ENCODE data around the gene S100A10.

Gene S100A10

GRCh38 chr1:151960780-151961513 lies 32.7 kb downstream of the S100A10 start:
- no peak for DNase-seq

- no peak for DNase-seq
Observed at GRCh38 chr1:151958959-151959358, 34.7 kb downstream of the S100A10 start.

- no peak for DNase-seq
Observed at GRCh38 chr1:151956957-151957497, 36.6 kb downstream of the S100A10 start.

- no peak for DNase-seq
Observed at GRCh38 chr1:151953409-151954094, 40.1 kb downstream of the S100A10 start.

- no peak for DNase-seq
Observed at GRCh38 chr1:151952811-151953210, 40.8 kb downstream of the S100A10 start.

- no peak for DNase-seq
Observed at GRCh38 chr1:151949371-151950193, 44.1 kb downstream of the S100A10 start.

- DNase-seq: no peak
Observed at GRCh38 chr1:151948506-151948905, 45.2 kb downstream of the S100A10 start.

GRCh38 chr1:151947140-151947539 lies 46.5 kb downstream of the S100A10 start:
- DNase-seq: no peak

- peak; percentile 69 for DNase-seq
Observed at GRCh38 chr1:151945725-151946722, 47.6 kb downstream of the S100A10 start.

- DNase-seq: no peak
Observed at GRCh38 chr1:151944857-151945575, 48.6 kb downstream of the S100A10 start.

- DNase-seq: no peak
Observed at GRCh38 chr1:151944126-151944856, 49.4 kb downstream of the S100A10 start.

- DNase-seq: no peak
Observed at GRCh38 chr1:151943591-151943990, 50.1 kb downstream of the S100A10 start.

- DNase-seq: no peak
Observed at GRCh38 chr1:151942882-151943281, 50.8 kb downstream of the S100A10 start.

- no peak for DNase-seq
Observed at GRCh38 chr1:151940541-151940940, 53.1 kb downstream of the S100A10 start.

GRCh38 chr1:151939779-151940178 lies 53.9 kb downstream of the S100A10 start:
- DNase-seq: no peak

GRCh38 chr1:151939141-151939540 lies 54.5 kb downstream of the S100A10 start:
- no peak for DNase-seq

GRCh38 chr1:151936653-151937052 lies 57.0 kb downstream of the S100A10 start:
- no peak for DNase-seq

- DNase-seq: no peak
Observed at GRCh38 chr1:151935894-151936602, 57.6 kb downstream of the S100A10 start.

GRCh38 chr1:151935154-151935553 lies 58.5 kb downstream of the S100A10 start:
- DNase-seq: no peak

- DNase-seq: peak; percentile 12
Observed at GRCh38 chr1:151934048-151934493, 59.6 kb downstream of the S100A10 start.
